GM21526 (cell line): ENCODE data around the gene DDX6.
"Not testable (repeated sequence)": the region's sequence is repeated elsewhere in the genome, so short reads cannot be mapped to it uniquely, and the experiment has no call there.

Source experiments
- ATAC-seq: cut with Tn5 transposase; IDR thresholded peaks from one replicate; pipeline ENCODE4 v1.9.1; 2021; ENCODE audit warnings: moderate library complexity; ENCODE audit not compliant: unreplicated experiment, low FRiP score

The DDX6 gene

GRCh38 chr11:118791961-118792569 is 1.1 kb upstream of the DDX6 start:
- no peak for ATAC-seq

- peak; percentile 27 for ATAC-seq
These were observed 430 bp downstream of the DDX6 start for GRCh38 chr11:118790357-118791110.

- no peak for ATAC-seq
These were observed 1.2 kb downstream of the DDX6 start for GRCh38 chr11:118789501-118790356.

GRCh38 chr11:118786657-118787056 is 4.3 kb downstream of the DDX6 start:
- no peak for ATAC-seq

- ATAC-seq, result no peak
These were observed 5.6 kb downstream of the DDX6 start for GRCh38 chr11:118785362-118785761.

- ATAC-seq, result no peak
These were observed 7.1 kb downstream of the DDX6 start for GRCh38 chr11:118783724-118784495.

- not testable (repeated sequence) for ATAC-seq
These were observed 7.6 kb downstream of the DDX6 start for GRCh38 chr11:118783324-118783723.

- no peak for ATAC-seq
These were observed 12.1 kb downstream of the DDX6 start for GRCh38 chr11:118778898-118779297.

- ATAC-seq, result no peak
These were observed 16.9 kb downstream of the DDX6 start for GRCh38 chr11:118774032-118774431.

GRCh38 chr11:118771547-118772288 is 19.2 kb downstream of the DDX6 start:
- no peak for ATAC-seq

- no peak for ATAC-seq
These were observed 22.3 kb downstream of the DDX6 start for GRCh38 chr11:118768690-118769089.

- no peak for ATAC-seq
These were observed 24.9 kb downstream of the DDX6 start for GRCh38 chr11:118766035-118766434.

GRCh38 chr11:118765095-118765691 is 25.8 kb downstream of the DDX6 start:
- ATAC-seq, result not testable (repeated sequence)

GRCh38 chr11:118763041-118763440 is 27.9 kb downstream of the DDX6 start:
- ATAC-seq, result no peak

- not testable (repeated sequence) for ATAC-seq
These were observed 29.0 kb downstream of the DDX6 start for GRCh38 chr11:118761981-118762380.

GRCh38 chr11:118757876-118758399 is 33.0 kb downstream of the DDX6 start:
- ATAC-seq, result no peak

GRCh38 chr11:118752654-118753053 is 38.3 kb downstream of the DDX6 start:
- no peak for ATAC-seq

GRCh38 chr11:118749429-118749828 is 41.5 kb downstream of the DDX6 start:
- ATAC-seq, result no peak

GRCh38 chr11:118748056-118748455 is 42.9 kb downstream of the DDX6 start:
- no peak for ATAC-seq
